GM21717 (cell line): ENCODE data around the gene MTFR1L.

Experiments
- ATAC-seq: cut with Tn5 transposase; IDR thresholded peaks from one replicate; pipeline ENCODE4 v1.9.1; 2021; ENCODE audit warnings: mild to moderate bottlenecking, moderate library complexity; ENCODE audit not compliant: unreplicated experiment

The MTFR1L gene

GRCh38 chr1:25875856-25876692 is 56.3 kb downstream of the MTFR1L start:
- no peak for ATAC-seq

- no peak for ATAC-seq
Observed at GRCh38 chr1:25876693-25877077, 56.9 kb downstream of the MTFR1L start.

DNA sequence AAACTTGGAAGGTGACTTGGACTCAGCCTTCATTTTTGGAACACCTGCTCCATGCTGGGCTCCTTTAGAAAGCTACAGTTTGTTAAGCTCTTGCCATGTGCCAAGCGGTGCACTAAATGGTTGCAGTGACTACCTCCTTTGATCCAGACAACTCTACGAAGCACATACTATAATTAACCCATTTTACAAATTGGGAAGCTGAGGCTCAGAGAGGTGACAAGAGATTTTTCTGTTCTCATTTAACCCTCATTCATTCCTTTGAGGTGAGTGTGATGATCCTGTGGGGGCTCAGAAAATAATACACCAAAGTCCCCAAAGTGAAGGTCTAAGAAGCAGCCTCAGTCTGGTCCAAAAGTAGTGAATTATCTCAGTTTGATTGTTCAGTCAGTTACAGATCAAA is 57.4 kb downstream of the MTFR1L start:
- no peak for ATAC-seq

DNA sequence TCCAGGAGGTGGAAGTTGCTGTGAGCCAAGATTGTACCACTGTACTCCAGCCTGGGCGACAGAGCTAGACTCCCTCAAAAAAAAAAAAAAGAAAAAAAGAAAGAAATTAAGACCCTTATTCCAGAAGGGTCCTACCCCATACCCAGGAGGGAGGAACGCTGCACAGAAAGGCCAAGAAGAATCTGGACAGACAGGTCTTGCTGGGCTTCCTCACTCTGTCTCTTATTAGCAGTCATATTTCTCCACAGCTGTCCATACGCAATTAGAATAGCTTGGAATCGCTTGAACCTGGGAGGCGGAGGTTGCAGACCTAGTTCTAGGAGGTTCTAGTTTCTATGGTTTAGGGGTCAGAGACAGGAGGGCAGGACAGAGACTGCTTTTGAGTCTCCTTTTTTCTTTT is 58.9 kb downstream of the MTFR1L start:
- ATAC-seq, result no peak

DNA sequence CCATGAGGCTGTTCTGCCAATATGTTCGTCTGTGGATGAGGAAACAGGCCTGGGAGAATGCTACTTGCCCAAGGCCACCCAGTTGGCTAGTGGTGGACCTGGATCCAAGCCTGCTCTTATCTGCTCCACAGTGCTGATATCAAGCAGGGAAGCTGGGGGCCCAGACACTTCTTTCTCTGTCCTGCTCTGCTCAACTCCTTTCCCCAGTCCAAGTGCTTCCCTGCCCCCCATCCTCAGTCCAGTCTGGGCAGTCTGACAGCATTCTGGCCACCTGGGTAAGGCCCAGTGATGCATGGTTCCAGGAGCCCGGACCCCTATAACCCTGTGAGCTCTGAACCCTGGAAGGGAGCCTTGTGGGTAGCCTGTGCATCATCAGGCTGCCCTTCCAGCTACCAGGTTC is 59.9 kb downstream of the MTFR1L start:
- no peak for ATAC-seq

GRCh38 chr1:25880518-25880917 is 60.8 kb downstream of the MTFR1L start:
- no peak for ATAC-seq

DNA sequence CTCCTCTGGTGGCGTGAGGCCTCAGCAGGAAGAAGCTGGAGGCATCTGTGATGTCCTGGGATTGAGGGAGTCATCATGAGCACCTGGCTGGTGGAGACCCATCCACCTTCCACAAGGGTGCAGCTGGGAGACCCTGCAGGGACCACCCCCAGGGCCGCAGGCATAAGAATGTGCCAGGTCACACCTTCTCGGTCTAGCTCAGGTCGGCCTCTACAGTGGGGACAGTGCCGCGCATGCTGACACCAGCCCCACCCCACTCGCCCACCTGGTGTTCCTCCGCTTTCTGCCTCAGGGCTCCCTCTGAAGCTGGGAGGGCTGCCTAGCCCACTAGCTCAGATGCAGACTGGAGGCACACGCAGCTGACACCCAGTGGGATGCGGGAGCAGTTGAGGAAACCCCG is 61.5 kb downstream of the MTFR1L start:
- ATAC-seq, result no peak
